ENCODE measurements around the gene IPO9.

IPO9 gene

GRCh38 chr1:201828820-201829774, at the start of gene IPO9:
IPO9 (plus strand) TSS chr1:201829157; CDS start chr1:201829210, 53 bp downstream.
- DNase-seq = peak; percentile 85

DNA sequence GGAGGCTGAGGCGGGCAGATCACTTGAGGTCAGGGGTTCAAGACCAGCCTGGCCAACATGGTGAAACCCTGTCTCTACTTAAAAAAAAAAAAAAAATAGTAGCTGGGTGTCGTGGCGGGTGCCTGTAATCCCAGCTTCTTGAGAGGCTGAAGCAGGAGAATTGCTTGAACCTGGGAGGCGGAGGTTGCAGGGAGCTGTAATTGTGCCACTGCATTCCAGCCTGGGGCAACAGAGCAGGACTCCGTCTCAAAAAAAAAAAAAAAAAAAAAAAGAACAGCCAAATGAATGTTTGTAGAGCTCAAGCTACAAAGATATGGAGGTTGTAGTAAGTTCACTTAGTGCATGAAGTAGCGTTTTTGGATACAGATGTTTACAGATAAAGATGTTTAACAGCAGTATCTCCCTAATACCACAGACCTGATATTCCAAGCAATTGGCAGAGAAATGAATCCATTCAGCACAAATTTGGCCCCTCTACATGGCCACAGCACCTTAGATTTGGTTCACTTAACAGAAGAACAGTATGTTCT, 49.5 kb upstream of the IPO9 start:
- DNase-seq = no peak

- no peak for DNase-seq
Measured at GRCh38 chr1:201780952-201781351, 48.0 kb upstream of the IPO9 start.

DNA sequence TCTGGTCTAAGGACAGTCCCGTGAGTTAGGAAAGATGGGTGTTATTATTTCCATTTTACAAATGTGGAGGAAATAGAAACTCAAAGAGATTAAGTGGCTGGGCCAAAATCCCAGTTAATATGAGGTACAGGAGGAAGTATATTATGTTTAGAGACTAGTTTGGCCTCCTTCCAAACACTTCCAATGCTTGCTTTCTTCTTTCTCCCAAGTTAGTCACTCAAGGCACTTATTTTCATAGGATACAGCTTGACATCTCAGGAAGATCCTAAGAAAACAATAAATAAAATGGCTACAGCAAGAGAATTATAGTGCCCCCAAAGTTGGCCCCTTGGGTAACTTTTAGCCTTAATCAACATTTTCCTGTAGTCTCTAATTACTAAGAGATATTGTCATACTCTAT, 47.5 kb upstream of the IPO9 start:
- no peak for DNase-seq

GRCh38 chr1:201782353-201782752, 46.6 kb upstream of the IPO9 start:
- DNase-seq = no peak

DNA sequence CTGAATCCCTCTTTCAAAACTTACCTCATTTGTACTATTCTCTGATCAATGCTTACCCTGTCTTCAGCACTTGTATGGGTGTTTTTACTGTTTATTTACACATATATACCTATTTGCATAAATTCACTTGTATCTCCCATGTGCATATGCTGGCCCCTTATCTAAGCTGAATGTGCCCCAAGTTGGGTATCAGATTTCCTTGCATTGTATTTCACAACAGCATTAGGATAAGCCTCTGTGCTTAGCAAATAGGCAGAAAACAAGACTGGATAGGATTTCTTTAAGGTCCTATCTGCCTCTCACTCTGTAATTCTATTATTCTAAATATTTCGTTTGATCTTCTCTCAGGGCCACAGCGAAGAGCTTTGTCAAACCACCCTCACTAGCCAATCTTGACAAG, 45.9 kb upstream of the IPO9 start:
- no peak for DNase-seq

DNA sequence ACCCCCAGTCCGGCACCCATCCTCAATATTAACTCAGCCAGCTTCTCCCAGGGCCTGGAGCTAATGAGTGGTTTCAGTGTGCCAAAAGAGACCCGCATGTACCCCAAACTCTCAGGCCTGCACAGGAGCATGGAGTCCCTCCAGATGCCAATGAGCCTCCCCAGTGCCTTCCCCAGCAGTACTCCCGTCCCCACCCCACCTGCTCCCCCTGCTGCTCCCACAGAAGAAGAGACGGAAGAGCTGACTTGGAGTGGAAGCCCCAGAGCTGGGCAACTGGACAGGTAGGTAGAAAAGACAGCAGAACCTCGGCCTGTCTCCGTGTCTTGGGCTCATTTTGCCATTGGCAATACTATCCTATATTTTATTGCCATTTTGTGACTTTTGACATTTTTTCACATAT, 45.4 kb upstream of the IPO9 start:
- DNase-seq = no peak

DNA sequence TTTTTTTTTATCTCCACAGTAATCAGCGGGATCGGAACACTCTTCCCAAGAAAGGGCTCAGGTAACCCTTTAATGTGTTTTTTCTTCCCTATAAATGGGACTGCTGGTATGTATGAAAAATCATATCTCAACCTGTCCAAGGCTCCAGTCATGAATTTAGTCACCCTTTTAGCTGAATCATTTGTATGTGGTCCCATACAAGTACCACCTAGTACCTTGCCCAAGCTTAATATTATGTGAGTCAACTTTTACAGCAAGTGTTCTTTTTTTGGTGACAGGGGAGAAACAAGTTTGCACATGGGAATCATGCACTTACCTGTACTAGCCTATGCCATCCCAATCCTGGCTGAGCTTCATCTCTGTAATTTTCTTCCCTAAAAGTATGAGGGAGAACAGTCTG, 43.7 kb upstream of the IPO9 start:
- DNase-seq = no peak

GRCh38 chr1:201786824-201787223, 42.1 kb upstream of the IPO9 start:
- no peak for DNase-seq

DNA sequence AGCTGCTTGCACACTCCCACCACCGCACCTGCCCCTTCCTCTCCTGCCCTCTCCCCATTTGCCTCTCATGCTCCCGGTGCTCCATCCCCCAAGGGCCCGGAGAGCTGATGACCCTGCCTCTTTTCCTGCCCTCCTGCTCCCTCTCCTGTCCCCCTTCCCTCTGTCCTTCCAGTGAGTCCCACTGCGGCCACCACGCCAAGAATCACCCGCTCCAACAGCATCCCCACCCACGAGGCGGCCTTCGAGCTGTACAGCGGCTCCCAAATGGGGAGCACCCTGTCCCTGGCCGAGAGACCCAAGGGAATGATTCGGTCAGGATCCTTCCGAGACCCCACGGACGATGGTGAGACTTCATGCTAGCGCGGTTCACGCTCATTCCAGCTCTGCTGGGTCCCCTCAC, 40.7 kb upstream of the IPO9 start:
- DNase-seq = no peak

DNA sequence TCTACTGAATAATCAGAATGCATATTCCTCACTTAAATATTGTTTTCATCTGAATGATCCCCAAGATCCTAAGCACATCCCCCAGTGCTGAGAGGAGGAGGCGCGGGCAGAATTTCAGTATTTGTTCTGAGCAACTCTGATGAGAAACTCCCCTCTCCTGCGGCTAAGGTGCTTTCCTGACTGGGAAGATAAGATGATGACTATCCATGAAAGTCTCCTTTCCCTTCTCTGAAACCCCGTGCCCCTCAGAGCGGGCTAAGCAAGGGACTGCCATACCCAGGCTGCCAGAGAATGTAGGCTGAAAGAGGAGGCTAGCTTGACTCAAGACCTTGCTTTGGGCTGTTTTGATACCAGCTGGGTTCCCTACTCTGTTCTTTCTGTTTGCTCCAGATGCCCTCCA, 39.7 kb upstream of the IPO9 start:
- DNase-seq = no peak

DNA sequence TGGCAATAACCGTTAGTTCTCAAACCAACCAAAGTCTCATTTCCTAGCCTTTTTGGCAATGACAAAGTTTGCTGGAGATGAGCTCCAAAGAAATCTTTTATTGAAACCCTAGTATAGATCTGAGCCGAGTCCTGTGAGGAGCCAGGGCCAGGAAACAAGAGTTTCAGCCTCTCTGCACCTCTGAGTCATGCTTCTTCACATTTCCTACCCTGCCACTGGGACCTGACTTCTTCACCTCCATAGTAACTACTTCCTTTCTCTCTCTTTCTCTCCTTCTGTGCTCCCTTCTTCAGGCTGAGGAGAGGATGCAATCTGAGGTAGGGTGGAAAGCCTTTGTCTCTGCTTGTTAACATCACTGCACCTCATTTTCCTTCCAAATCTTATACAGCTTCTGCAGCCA, 38.7 kb upstream of the IPO9 start:
- no peak for DNase-seq

GRCh38 chr1:201791051-201791778, 37.7 kb upstream of the IPO9 start:
- no peak for DNase-seq

DNA sequence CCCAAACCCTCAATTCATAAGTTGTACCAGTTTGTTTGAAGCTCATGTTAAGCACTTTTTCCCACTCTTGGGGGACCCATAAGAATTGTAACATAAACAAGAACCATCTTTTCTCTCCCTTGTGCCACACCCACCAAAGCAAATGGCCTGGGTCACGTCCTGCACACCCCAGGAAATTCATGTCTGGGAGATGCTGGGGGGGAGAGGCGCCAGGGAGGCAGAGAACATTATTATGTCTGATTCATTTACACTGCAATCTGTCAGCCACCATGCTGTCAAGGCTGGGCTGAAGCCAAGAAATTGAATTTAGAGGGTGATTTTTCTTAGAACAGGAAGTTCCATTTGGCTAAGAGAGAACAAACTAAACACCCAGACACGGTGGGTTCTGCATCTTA, 37.2 kb upstream of the IPO9 start:
- DNase-seq = no peak

DNA sequence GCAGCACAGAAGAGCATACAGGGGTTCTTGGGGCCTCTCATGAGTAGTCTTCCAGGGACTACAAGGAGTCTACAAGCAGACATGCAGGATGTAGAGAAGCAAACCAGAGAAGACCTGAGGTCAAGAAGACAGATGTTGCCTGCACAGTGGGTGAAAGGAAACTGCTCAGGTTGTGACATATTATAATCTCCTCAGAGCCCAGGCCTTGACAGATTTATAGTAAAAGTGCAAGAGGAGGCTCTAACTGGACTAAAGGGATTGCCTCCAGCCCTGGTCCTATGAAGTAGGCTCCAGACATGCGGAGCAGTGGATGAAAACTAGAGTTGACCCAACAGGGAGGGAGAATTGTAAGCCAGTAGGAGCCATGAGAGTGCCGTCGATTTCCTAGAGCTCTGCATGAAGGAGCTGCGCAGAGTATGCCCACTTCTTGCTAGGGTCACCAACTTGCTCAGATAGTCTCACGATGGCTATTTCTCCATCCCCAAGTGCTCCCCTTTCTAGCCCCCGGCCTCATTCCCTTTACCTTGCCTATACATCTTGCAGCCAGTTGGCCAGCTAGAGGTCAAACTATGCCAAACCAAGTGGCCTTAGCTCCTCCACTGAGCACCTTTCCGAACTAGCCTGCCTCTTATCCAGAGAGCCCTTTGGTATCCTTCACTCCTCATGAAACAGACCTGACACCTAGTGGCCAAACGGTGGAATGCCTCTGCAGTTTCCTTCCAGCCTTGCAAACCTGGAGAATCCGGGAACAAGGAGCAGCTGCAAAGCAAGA, 36.2 kb upstream of the IPO9 start:
- peak; percentile 22 for DNase-seq

- no peak for DNase-seq
Measured at GRCh38 chr1:201793306-201793925, 35.5 kb upstream of the IPO9 start.

GRCh38 chr1:201795066-201795465, 33.9 kb upstream of the IPO9 start:
- DNase-seq = no peak

GRCh38 chr1:201800246-201800645, 28.7 kb upstream of the IPO9 start:
- no peak for DNase-seq

DNA sequence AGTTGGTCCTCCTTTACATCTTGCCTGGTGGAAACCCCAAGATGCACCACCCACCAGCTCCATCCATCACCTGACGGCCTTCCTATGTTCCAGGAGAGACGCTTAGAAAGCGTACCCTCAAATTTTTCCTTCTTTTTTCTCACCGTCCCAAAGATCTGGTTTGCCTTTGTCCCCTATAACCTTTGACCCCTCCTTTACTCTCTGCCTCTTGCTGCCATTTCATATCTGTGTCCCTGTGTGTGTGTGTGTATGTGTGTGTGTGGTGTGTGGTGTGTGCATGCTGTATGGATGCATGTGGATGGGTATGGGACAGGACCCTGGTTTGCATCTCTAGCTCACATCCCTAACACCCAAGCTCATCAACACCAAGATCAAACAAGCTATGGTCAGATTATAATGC, 22.2 kb upstream of the IPO9 start:
- no peak for DNase-seq

DNA sequence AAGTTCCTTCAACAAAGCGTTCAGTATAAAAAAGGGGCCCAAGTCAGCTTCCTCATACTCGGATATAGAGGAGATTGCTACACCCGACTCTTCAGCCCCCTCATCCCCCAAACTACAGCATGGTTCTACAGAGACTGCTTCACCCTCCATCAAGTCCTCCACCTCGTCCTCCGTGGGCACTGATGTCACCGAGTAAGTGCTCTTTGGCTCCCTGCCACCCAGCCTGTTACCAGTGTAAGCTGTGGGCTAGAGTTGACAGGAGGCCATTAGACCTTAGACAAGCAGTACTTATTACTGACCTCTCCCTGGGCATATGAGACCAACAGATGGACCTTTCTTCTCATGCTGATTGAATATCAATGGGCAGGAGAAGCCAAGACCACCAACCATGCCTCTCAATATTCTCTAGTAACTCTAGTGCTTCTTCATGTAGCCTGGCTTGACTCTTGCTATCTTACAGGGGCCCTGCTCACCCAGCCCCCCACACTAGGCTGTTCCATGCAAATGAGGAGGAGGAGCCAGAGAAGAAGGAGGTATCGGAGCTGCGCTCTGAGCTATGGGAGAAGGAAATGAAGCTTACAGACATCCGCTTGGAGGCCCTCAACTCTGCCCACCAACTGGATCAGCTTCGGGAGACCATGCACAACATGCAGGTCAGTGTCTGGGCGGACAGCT, 20.9 kb upstream of the IPO9 start:
- DNase-seq = no peak

GRCh38 chr1:201808633-201808990, 20.3 kb upstream of the IPO9 start:
- no peak for DNase-seq

DNA sequence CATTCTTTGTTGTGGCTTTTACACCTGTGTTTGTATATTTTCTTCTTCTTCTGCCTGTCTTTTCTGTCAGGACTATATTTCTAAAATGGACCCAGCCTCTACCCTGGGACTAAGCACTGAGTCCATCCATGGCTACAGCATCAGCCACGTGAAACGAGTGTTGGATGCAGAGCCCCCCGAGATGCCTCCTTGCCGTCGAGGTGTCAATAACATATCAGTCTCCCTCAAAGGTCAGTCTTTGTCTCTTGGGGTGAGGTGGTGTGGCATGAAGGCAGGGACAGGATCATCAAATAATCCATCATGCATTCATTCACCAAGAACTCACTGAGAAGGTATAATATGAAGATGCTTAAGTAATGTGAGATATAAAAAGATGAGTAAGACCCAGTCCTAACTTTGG, 19.1 kb upstream of the IPO9 start:
- DNase-seq = no peak
